ENCODE data around the gene EOLA2.
"Not testable (repeated sequence)": the region's sequence is repeated elsewhere in the genome, so short reads cannot be mapped to it uniquely, and the experiment has no call there.

EOLA2 gene

GRCh38 chrX:149932150-149932549, 6.1 kb downstream of the EOLA2 start:
- DNase-seq = not testable (repeated sequence)

GRCh38 chrX:149931355-149931754, 6.9 kb downstream of the EOLA2 start:
- DNase-seq = not testable (repeated sequence)

GRCh38 chrX:149929400-149929799, 8.9 kb downstream of the EOLA2 start, which contains the start of gene HSFX4:
TSS of gene HSFX4 (plus strand) at chrX:149929573. CDS start at chrX:149929645, 72 bp downstream.
- not testable (repeated sequence) for DNase-seq

GRCh38 chrX:149928635-149929034, 9.7 kb downstream of the EOLA2 start:
- DNase-seq = not testable (repeated sequence)

- not testable (repeated sequence) for DNase-seq
These were observed 10.4 kb downstream of the EOLA2 start for GRCh38 chrX:149927964-149928258.

GRCh38 chrX:149927245-149927963, 10.9 kb downstream of the EOLA2 start:
- not testable (repeated sequence) for DNase-seq

GRCh38 chrX:149924434-149924833, 13.9 kb downstream of the EOLA2 start:
- not testable (repeated sequence) for DNase-seq

- DNase-seq = not testable (repeated sequence)
These were observed 14.5 kb downstream of the EOLA2 start for GRCh38 chrX:149923836-149924235.

GRCh38 chrX:149916745-149917392, 21.4 kb downstream of the EOLA2 start:
- no peak for DNase-seq

- DNase-seq = no peak
These were observed 28.1 kb downstream of the EOLA2 start for GRCh38 chrX:149910178-149910695.

GRCh38 chrX:149909324-149910177, 28.7 kb downstream of the EOLA2 start:
- no peak for DNase-seq

- no peak for DNase-seq
These were observed 29.6 kb downstream of the EOLA2 start for GRCh38 chrX:149908727-149909126.

GRCh38 chrX:149908308-149908707, 30.0 kb downstream of the EOLA2 start:
- DNase-seq = no peak

GRCh38 chrX:149903889-149904748, 34.2 kb downstream of the EOLA2 start:
- no peak for DNase-seq

GRCh38 chrX:149898554-149898953, 39.7 kb downstream of the EOLA2 start:
- DNase-seq = no peak

- not testable (repeated sequence) for DNase-seq
These were observed 47.5 kb downstream of the EOLA2 start for GRCh38 chrX:149890828-149891227.
